A549 (cell line): Measurements from ENCODE around the gene EIF4G3. TPM values are rescaled to one million over a fixed set of nuclear protein-coding genes. Genes with fewer than 3 reads are reported as not detected.

ENCODE experiments used
- ATAC-seq, 2 experiments: fragments of 200-7000 bp in 1 of 2; fragments of >200 bp in 1 of 2; cut with Nextera tagmentation in 1 of 2; cut with Tn5 transposase in 1 of 2; 3 replicates each; pipeline versions ENCODE4 v1.8.0 to v1.9.1; 2018 to 2020; ENCODE audit warnings: mild to moderate bottlenecking in 1 of 2, moderate library complexity in 1 of 2
- CTCF ChIA-PET: fragments of 300-600 bp; sonication (Branson Sonifier 250); formaldehyde crosslinking; extraction: SDS; loops from one replicate; lab custom pipeline; 2021; ENCODE audit warnings: antibody characterized with exemption, inconsistent platforms; lab: Yijun Ruan, JAX
- POLR2A ChIA-PET: fragments of 350-600 bp; formaldehyde crosslinking; extraction: SDS; loops from one replicate; lab custom pipeline; 2021; ENCODE audit warnings: antibody characterized with exemption, inconsistent platforms; lab: Yijun Ruan, JAX
- DNase-seq, 2 experiments: peaks; one replicate each; pipeline versions ENCODE4 v3.0.0 to v3.0.0-alpha.2; 2011 to 2016; ENCODE audit warnings: low read depth in 1 of 2, low spot score in 1 of 2
- FAIRE-seq: peaks from 2 replicates; lab custom pipeline; 2011; peaks lifted over from hg19 to GRCh38; lab: Jason Lieb, UNC
- H3K27ac ChIP-seq, 2 experiments: fragments of >200 bp; sonication (Bioruptor Twin); formaldehyde crosslinking; 3 replicates each; pipeline ENCODE4 v1.5.1; 2016 to 2017
- H3K4me1 ChIP-seq: fragments of >200 bp; sonication (Bioruptor Twin); formaldehyde crosslinking; 3 replicates; pipeline ENCODE4 v1.6.1; 2016
- H3K4me2 ChIP-seq: fragments of >200 bp; sonication (Bioruptor Twin); formaldehyde crosslinking; 3 replicates; pipeline ENCODE4 v1.6.1; 2016
- H3K4me3 ChIP-seq: fragments of >200 bp; sonication (Bioruptor Twin); formaldehyde crosslinking; 3 replicates; pipeline ENCODE4 v1.5.1; 2016
- H3K9me3 ChIP-seq: fragments of >200 bp; sonication (Bioruptor Twin); formaldehyde crosslinking; 3 replicates; pipeline ENCODE4 v1.6.1; 2016
- CHD2 ChIP-seq: fragments of 150-350 bp; IDR thresholded peaks from 2 replicates; pipeline ENCODE4 v1.6.1; 2014; ENCODE audit warnings: low read length; ENCODE audit not compliant: partially characterized antibody
- FOXS1 ChIP-seq: fragments of 250-450 bp; sonication (Bioruptor Pico); IDR thresholded peaks from 2 replicates; pipeline ENCODE4 v1.5.0; 2020; ENCODE audit warnings: mild to moderate bottlenecking, moderate library complexity
- GATA3 ChIP-seq: IDR thresholded peaks from 2 replicates; pipeline ENCODE4 v1.6.1; 2012; ENCODE audit warnings: borderline replicate concordance
- KDM1A ChIP-seq: fragments of 200-600 bp; sonication (generic); IDR thresholded peaks from 2 replicates; pipeline ENCODE4 v1.6.1; 2016; ENCODE audit warnings: low read depth, mild to moderate bottlenecking
- MAZ ChIP-seq: fragments of 150-350 bp; IDR thresholded peaks from 2 replicates; pipeline ENCODE4 v1.6.1; 2014; ENCODE audit warnings: antibody characterized with exemption, low read depth, low read length, borderline replicate concordance
- MYC ChIP-seq: IDR thresholded peaks from 2 replicates; pipeline ENCODE4 v1.6.1; 2012; ENCODE audit warnings: mild to moderate bottlenecking, inconsistent platforms, low read length, improper control_type of control experiment, borderline replicate concordance
- NPAS2 ChIP-seq: fragments of 250-450 bp; sonication (Bioruptor Pico); IDR thresholded peaks from 2 replicates; pipeline ENCODE4 v1.8.0; 2022; ENCODE audit warnings: mild to moderate bottlenecking, moderate library complexity, borderline replicate concordance
- PBX3 ChIP-seq: IDR thresholded peaks from 2 replicates; pipeline ENCODE4 v1.6.1; 2012
- POLR2A ChIP-seq: IDR thresholded peaks from 2 replicates; pipeline ENCODE4 v1.6.1; 2012; ENCODE audit warnings: mild to moderate bottlenecking, low read length
- RFX5 ChIP-seq: fragments of 450-650 bp; IDR thresholded peaks from 2 replicates; pipeline ENCODE4 v1.7.1; 2014; ENCODE audit warnings: antibody characterized with exemption, mild to moderate bottlenecking, moderate library complexity
- RNF2 ChIP-seq: fragments of 200-600 bp; sonication (generic); IDR thresholded peaks from 2 replicates; pipeline ENCODE4 v1.6.1; 2016; ENCODE audit warnings: low read depth, mild to moderate bottlenecking, antibody characterized with exemption, moderate library complexity, borderline replicate concordance
- ZNF302 ChIP-seq: fragments of 250-450 bp; sonication (Bioruptor Pico); IDR thresholded peaks from 2 replicates; pipeline ENCODE4 v1.9.0; 2021; ENCODE audit warnings: inconsistent platforms, mild to moderate bottlenecking, moderate library complexity
- WGBS: methylation state at CpG from one replicate; pipeline ENCODE4 v1.1.6; 2017; ENCODE audit errors: missing lambda C conversion rate; 5-methylcytosine and 5-hydroxymethylcytosine counted together
- polyA plus RNA-seq, 4 experiments: library from polyadenylated mRNA; depleted of rRNA in 3 of 4; stranded (reverse); fragments of >200 nt; fragmentation: RNase III in 1 of 4; extraction: RNeasy Plus Mini Kit Qiagen cat#74134 plus additional on column Dnase treatment in 1 of 4; gene quantifications; 2 replicates in 3 of 4; 3 replicates in 1 of 4; pipeline ENCODE4 v1.2.3, GENCODE V29; 2011 to 2017
- TF ChIP-seq, protein P1 (sequence below): fragments of >200 bp; sonication (Bioruptor Twin); formaldehyde crosslinking; IDR thresholded peaks from 2 replicates; pipeline ENCODE4 v1.6.1; 2016
- TF ChIP-seq, protein P2 (sequence below): fragments of >200 bp; sonication (Bioruptor Twin); formaldehyde crosslinking; IDR thresholded peaks from 3 replicates; pipeline ENCODE4 v1.5.1; 2016

The EIF4G3 gene
- polyA plus RNA-seq, 2 of the 4 experiments (the other 2 are of a cell fraction): 25.0 to 51.3 TPM

DNA sequence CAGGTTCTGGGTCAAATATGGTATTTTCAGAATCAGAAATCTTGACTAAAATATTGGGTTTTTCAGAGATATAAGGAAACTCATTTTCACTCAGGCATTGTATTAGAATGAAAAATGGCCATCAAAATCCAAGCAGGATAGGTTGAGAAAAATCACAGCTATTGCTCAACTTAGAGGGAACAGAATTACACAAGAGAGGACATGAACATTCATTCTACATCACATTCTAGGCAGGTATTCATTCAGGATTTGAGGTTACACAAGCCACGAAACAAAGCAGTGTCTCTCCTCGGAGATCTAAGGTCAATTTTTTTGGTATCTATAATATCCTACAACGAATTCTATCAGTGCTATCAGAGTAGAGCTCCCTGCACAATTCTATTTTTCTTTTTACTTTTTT, 226.0 kb downstream of the EIF4G3 start (continued):
- no peak for TF ChIP-seq FOXS1 (CRISPR knock-in tag)

GRCh38 chr1:20949871-20950590, 226.7 kb downstream of the EIF4G3 start:
- CTCF ChIA-PET: interaction anchor here (1.3 kb wide), 1 partner anchor 30 kb away, joined by 3 read pairs; no protein-coding TSS in a partner anchor
- no peak for FAIRE-seq

DNA sequence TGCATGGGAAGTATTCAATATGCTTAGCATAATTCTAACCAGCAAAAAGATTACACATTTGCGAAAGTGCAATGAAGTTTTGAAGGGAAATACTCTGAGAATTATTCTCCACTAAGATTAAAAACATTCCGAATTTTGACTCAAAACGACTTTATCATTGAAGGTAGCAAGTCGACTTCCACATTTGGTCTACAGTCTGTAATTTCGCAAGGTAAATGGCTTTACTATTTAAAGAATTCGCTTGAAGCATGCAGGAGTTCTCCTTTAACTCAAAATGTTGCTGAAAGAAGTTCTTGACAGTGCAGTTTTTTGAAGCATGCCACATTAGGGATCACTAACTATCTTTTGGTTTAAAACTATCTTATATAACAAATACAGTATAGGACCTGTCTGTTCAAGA, 228.6 kb downstream of the EIF4G3 start:
- POLR2A ChIA-PET: interaction anchor here (0.6 kb wide), 1 partner anchor 200 kb away, joined by 5 read pairs; no protein-coding TSS in a partner anchor
- no peak for TF ChIP-seq POLR2A
- no peak for TF ChIP-seq NPAS2 (CRISPR knock-in tag)
- FAIRE-seq: no peak
- WGBS: 71% methylated on average over 6 of the region's 6 CpGs
- no peak for ATAC-seq
- H3K4me1 ChIP-seq: peaks cover 20% of the 10 kb centered on the region
- no peak overlapping the region for H3K4me3 ChIP-seq
- CTCF ChIA-PET: no interaction called here
- no peak overlapping the region for H3K4me2 ChIP-seq
- no peak overlapping the region for H3K27ac ChIP-seq
- no peaks in the 10 kb centered on the region for H3K9me3 ChIP-seq
- DNase-seq: no peak

More at GRCh38 chr1:20949871-20950590, 226.7 kb downstream of the EIF4G3 start:
- no peak for ATAC-seq
- Histone ChIP-seq H3K4me2 (no peak overlapping the region), H3K4me1 (peaks cover 20% of the 10 kb centered on the region), H3K27ac (no peak overlapping the region), H3K9me3 (no peaks in the 10 kb centered on the region), H3K4me3 (no peak overlapping the region)
- no peak for DNase-seq
- WGBS: 97% methylated on average over 9 of the region's 9 CpGs
- TF ChIP-seq, protein P1, sequence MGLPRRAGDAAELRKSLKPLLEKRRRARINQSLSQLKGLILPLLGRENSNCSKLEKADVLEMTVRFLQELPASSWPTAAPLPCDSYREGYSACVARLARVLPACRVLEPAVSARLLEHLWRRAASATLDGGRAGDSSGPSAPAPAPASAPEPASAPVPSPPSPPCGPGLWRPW: no peak
- TF ChIP-seq NPAS2 (CRISPR knock-in tag): no peak
- TF ChIP-seq ZNF302 (CRISPR knock-in tag): no peak
- no peak for TF ChIP-seq KDM1A
- TF ChIP-seq CHD2: no peak
- no peak for TF ChIP-seq POLR2A
- TF ChIP-seq MYC: no peak
- POLR2A ChIA-PET: no interaction called here

- TF ChIP-seq GATA3 (no peak), PBX3 (no peak), KDM1A (no peak), MAZ (no peak), RFX5 (no peak), RNF2 (no peak)
- TF ChIP-seq, protein P2, sequence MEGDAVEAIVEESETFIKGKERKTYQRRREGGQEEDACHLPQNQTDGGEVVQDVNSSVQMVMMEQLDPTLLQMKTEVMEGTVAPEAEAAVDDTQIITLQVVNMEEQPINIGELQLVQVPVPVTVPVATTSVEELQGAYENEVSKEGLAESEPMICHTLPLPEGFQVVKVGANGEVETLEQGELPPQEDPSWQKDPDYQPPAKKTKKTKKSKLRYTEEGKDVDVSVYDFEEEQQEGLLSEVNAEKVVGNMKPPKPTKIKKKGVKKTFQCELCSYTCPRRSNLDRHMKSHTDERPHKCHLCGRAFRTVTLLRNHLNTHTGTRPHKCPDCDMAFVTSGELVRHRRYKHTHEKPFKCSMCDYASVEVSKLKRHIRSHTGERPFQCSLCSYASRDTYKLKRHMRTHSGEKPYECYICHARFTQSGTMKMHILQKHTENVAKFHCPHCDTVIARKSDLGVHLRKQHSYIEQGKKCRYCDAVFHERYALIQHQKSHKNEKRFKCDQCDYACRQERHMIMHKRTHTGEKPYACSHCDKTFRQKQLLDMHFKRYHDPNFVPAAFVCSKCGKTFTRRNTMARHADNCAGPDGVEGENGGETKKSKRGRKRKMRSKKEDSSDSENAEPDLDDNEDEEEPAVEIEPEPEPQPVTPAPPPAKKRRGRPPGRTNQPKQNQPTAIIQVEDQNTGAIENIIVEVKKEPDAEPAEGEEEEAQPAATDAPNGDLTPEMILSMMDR: no peak
- TF ChIP-seq, all 56 proteins: peak for 0
- H3K9me3 ChIP-seq: no peaks in the 10 kb centered on the region
- ATAC-seq: no peak
- no peak overlapping the region for H3K4me3 ChIP-seq
- ChIA-PET CTCF (interaction anchor here (0.7 to 1.4 kb wide), 3 partner anchors 17 to 250 kb away, joined by 3 to 4 read pairs (median 4); no protein-coding TSS in a partner anchor), POLR2A (no interaction called here)
- 89% methylated on average over 2 of the region's 2 CpGs for WGBS
- FAIRE-seq: no peak
- no peak for DNase-seq
- H3K27ac ChIP-seq: no peak overlapping the region
- no peak overlapping the region for H3K4me2 ChIP-seq
- peaks cover 20% of the 10 kb centered on the region for H3K4me1 ChIP-seq
Observed at GRCh38 chr1:20947409-20947808, 229.3 kb downstream of the EIF4G3 start.
